HG02884 (cell line): ENCODE results near the gene TRIM74.
"Not testable (repeated sequence)": the region's sequence is repeated elsewhere in the genome, so short reads cannot be mapped to it uniquely, and the experiment has no call there.

Experiments used
- ATAC-seq: cut with Tn5 transposase; IDR thresholded peaks from one replicate; pipeline ENCODE4 v1.9.1; 2021; ENCODE audit warnings: mild to moderate bottlenecking, moderate library complexity; ENCODE audit not compliant: unreplicated experiment

The TRIM74 gene

GRCh38 chr7:72968980-72969516 is at the start of gene TRIM74:
Gene TRIM74 (minus strand): TSS chr7:72969466. CDS start chr7:72966157, 3,309 bp downstream.
- not testable (repeated sequence) for ATAC-seq

- not testable (repeated sequence) for ATAC-seq
Observed at GRCh38 chr7:73006491-73006890, 37.2 kb upstream of the TRIM74 start.

- ATAC-seq, result peak; percentile 70
Observed at GRCh38 chr7:73005693-73006447, 36.6 kb upstream of the TRIM74 start.

- peak; percentile 45 for ATAC-seq
Observed at GRCh38 chr7:73005356-73005692, 36.1 kb upstream of the TRIM74 start.

- not testable (repeated sequence) for ATAC-seq
Observed at GRCh38 chr7:72997887-72998468, 28.7 kb upstream of the TRIM74 start.

GRCh38 chr7:72997447-72997846 is 28.2 kb upstream of the TRIM74 start:
- not testable (repeated sequence) for ATAC-seq

- ATAC-seq, result not testable (repeated sequence)
Observed at GRCh38 chr7:72995484-72995883, 26.2 kb upstream of the TRIM74 start.

GRCh38 chr7:72990146-72990913 is 21.1 kb upstream of the TRIM74 start:
- ATAC-seq, result not testable (repeated sequence)

GRCh38 chr7:72982084-72982483 is 12.8 kb upstream of the TRIM74 start:
- ATAC-seq, result not testable (repeated sequence)

GRCh38 chr7:72980382-72980781 is 11.1 kb upstream of the TRIM74 start:
- not testable (repeated sequence) for ATAC-seq

GRCh38 chr7:72976434-72976833 is 7.2 kb upstream of the TRIM74 start:
- not testable (repeated sequence) for ATAC-seq

- ATAC-seq, result not testable (repeated sequence)
Observed at GRCh38 chr7:72975656-72976286, 6.5 kb upstream of the TRIM74 start.

- not testable (repeated sequence) for ATAC-seq
Observed at GRCh38 chr7:72974781-72975180, 5.5 kb upstream of the TRIM74 start.

- not testable (repeated sequence) for ATAC-seq
Observed at GRCh38 chr7:72971505-72971904, 2.2 kb upstream of the TRIM74 start.

GRCh38 chr7:72969688-72970087 is 422 bp upstream of the TRIM74 start:
- not testable (repeated sequence) for ATAC-seq

- ATAC-seq, result not testable (repeated sequence)
Observed at GRCh38 chr7:72966892-72967291, 2.4 kb downstream of the TRIM74 start.

- not testable (repeated sequence) for ATAC-seq
Observed at GRCh38 chr7:72965186-72965975, 3.9 kb downstream of the TRIM74 start.

- not testable (repeated sequence) for ATAC-seq
Observed at GRCh38 chr7:72963056-72963455, 6.2 kb downstream of the TRIM74 start.

- ATAC-seq, result not testable (repeated sequence)
Observed at GRCh38 chr7:72961346-72961650, 8.0 kb downstream of the TRIM74 start.
